GM21423 (cell line): Measurements from ENCODE around the gene MAN1C1.
"Not testable (repeated sequence)": the region's sequence is repeated elsewhere in the genome, so short reads cannot be mapped to it uniquely, and the experiment has no call there.

Experiments
- ATAC-seq: cut with Tn5 transposase; IDR thresholded peaks from one replicate; pipeline ENCODE4 v1.9.1; 2021; ENCODE audit warnings: mild to moderate bottlenecking, moderate library complexity; ENCODE audit not compliant: unreplicated experiment

MAN1C1 gene

GRCh38 chr1:25731626-25732370 is 115.2 kb downstream of the MAN1C1 start:
- no peak for ATAC-seq

GRCh38 chr1:25732821-25733220 is 116.2 kb downstream of the MAN1C1 start:
- no peak for ATAC-seq

DNA sequence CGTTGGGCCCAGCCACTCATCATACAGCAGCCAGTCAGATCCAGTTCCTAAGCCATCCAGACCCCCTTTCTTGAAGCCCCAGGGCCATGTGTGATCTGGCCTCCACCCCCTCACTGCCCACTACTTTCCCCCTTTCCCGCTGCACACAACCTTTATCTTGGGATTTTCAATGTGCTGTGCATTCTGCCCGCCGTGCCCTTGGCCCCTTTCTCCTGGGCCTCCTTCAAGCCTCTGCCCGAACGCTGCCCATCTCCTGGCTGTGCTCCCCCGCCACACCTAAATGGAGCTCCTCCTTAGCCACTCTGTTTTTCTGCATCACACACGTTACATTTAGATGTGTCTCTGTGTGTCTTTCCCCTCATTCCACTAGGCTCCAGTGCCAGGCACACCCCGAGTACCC is 116.7 kb downstream of the MAN1C1 start:
- no peak for ATAC-seq

- ATAC-seq = not testable (repeated sequence)
Observed at GRCh38 chr1:25734991-25735390, 118.4 kb downstream of the MAN1C1 start.

DNA sequence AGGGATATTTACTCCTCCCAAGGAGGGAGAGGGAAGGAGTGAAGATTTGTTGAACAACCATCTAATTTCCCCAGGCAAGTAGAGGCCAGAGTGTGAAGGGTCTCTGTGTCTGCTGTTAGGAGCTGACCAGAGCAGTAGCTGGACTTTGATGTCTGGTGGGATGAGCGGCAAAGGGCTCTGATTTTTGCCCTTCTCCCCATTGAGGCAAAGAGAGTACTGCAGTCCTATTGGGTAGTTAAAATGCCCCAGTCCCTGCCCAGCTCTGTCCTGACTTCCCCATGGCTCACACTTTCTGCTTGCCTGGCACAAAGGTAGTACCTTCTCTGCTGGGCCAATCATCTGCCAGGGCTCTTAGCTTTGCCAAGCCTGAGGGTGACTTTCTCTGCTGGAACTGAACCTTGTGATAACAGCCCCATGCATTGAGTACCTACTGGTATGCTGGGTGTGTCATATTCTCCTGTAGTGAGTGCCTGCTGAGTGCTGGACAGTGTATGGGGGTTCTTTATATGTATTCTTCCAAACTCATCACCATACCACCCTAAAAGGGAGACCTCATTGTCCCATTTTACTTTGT is 119.5 kb downstream of the MAN1C1 start:
- ATAC-seq = no peak

- ATAC-seq = no peak
Observed at GRCh38 chr1:25737130-25737529, 120.5 kb downstream of the MAN1C1 start.

DNA sequence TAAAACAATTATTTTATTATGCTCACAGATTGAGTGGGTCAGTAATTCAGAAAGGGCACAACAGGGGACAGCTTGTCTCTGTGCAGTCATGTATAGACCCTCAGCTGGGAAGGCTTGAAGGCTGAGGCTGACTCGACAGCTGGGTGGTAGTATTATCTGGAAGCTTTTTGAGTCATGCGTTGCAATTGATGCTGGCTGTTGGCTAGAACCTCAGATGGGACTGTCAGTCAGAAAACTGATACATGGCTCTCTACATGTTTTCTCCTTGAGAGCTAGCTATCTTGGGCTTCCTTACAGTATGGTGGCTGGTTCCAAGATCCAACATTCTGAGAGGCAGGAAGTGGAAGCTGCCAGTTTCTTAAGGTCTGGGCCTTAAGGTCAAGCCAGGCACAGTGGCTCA is 121.9 kb downstream of the MAN1C1 start:
- no peak for ATAC-seq

DNA sequence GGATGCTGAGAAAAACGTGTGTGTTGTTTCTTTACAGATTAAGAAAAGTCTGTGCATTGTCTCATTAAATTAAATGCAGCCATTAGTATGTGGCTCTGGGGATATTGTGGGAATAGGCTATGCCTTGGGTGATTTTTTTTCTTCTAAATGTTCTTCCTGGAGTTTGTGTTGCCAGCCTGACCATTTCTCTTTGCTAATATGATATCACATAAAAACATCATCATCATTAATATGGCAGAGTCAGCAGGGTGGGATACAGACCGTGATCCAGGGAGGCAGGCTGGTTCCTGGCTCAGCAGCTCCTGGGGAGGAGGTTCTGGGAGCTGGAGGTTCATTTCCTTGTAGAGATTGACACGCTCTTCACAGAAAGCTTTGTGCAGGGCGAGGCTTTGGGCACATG is 122.8 kb downstream of the MAN1C1 start:
- ATAC-seq = no peak

DNA sequence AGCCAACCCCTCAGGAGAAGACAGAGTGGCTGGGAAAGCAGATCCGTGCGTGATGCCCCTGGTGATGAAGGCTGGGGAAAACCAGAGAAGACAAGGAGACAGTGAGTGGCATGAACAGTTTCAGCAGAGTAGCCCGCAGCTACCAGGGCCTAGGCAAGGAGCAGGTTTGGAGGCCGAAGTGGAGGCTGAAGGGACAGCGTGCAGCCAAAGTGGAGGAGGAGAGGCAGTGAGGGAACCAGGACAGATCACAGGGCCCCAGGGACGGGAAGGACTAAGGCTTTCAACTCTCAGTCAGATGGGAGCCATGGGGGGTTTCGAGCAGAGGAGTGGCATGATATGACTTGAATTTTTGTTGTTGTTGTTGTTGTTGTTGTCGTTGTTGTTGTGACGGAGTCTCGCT is 123.5 kb downstream of the MAN1C1 start:
- ATAC-seq = no peak

GRCh38 chr1:25742316-25742715 is 125.7 kb downstream of the MAN1C1 start:
- no peak for ATAC-seq

GRCh38 chr1:25743164-25744139 is 126.9 kb downstream of the MAN1C1 start:
- no peak for ATAC-seq

DNA sequence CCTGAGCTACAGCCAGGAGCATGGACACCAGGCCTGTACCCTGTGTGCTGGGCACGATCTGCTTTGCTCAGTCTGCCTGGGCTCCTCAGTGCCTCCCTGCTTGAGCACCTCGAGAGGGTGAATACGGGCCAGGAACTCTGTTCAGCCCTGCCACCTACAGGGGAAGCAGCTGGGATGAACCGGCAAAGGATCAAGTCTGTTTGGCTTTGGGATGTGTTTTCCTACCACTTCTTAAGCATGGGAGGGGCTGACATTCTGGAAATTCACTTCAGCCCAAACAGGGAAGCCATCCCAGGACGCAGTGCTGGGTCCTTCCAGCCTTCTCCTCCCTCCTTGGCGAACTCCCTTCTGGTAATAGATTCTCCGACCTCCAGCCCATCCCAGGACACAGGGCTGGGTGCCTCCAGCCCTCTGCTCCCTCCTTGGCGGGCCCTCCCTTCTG is 127.6 kb downstream of the MAN1C1 start:
- no peak for ATAC-seq

DNA sequence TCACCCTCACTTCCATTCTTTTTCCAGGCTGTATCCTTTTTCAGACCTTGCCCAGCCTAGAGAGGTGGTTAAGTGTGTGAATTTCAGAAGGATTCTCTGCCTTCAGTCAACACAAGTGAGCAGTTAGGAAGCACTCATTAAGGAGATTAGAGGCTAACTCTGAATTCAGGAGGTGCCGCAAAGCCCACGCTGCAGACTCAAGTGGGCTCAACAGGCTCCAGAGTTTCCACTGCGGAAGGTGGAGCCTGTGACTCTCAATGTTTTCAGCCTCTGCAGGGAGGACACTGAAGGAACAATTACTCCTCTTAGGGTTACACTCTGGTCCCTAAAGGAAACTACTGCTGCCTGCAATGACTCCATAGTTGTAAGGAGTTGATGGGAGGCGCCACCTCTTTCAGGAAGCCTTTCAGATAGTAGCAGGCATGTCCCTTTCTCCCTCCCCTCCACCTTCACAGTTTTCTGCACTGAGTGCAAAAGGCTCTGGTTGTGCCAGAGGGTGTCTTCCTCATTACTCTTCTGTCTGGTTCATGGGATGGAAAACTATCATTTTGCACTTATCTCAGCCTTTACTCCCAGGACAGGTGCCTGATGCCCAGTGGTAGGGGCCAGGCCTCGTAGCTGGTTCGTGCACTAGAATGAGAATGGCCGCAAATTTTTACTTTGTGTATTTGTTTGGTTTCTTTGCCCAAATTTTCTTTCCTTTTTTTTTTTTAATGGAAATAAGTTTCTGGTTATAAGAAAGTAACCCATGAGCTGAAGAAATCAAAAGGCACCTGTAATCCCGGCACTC is 128.2 kb downstream of the MAN1C1 start:
- no peak for ATAC-seq

- ATAC-seq = no peak
Observed at GRCh38 chr1:25746299-25747045, 129.9 kb downstream of the MAN1C1 start.

GRCh38 chr1:25747046-25747719 is 130.6 kb downstream of the MAN1C1 start:
- no peak for ATAC-seq

DNA sequence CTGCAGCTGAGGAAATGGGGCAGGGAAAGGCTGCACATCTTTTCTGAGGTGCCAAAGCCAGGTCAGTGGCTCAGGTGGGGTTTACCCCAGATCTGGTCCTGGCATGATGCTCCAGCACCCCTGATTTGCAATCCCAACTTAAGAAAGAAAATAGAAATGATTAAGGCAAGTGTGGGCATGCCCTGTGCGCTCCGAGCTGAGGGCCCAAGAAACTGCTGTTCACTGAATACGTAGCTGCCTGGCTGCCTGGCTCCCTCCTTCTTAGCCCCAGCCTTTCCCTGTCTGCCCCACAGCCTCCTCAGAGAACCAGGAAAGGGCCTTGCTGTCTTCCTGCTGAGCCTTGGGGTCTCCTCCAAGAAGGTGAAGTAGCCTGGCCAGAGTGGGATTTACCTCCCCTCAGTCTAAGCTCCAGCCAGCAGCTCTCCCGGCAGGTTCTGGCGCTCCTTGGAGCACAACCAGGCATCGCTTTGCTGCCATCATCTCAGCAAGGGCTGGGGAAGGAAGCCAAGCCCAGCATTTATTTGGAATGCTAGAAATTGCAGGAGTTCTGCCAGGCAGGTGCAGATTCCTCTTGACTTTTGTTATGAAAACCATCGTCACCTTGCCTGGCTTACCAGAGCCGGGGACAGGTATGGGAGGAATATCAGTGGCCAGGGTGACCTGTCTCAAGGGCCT is 132.1 kb downstream of the MAN1C1 start:
- ATAC-seq = no peak

DNA sequence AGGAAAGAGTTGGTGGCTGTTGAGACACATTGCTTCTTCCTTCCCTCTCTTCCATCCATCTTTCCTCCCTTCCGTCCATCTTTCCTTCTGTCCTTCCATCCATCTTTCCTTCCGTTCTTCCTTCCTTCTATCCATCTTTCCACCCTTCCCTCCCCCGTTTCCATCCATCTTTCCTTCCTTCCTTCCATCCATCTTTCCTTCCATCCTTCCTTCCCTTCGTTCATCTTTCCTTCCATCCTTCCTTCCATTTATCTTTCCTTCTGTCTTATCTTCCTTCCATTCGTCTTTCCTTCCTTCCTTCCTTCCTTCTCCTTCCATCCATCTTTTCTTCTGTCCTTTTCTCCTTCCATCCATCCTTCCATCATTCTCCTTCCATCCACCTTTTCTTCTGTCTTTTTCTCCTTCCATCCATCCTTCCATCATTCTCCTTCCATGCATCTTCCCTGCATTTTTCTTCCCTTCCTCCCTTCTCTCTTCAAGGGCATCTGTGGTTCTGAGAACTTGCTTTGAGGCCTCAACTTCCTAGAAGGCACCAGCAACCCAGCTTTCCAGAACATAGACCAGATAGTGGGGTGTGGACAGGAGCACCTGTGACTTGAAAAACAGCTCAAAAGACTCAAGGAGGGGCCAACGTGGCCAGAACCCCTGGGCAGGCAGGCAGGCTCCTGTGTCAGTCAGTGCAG is 134.5 kb downstream of the MAN1C1 start:
- no peak for ATAC-seq

- no peak for ATAC-seq
Observed at GRCh38 chr1:25754470-25755181, 138.0 kb downstream of the MAN1C1 start.
